Measurements from ENCODE around the gene CACNA1C. TPM values are rescaled to one million over a fixed set of nuclear protein-coding genes. Genes with fewer than 3 reads are reported as not detected.

CACNA1C gene
- total RNA-seq, 1 donor from 2014 or later, result 0.42 TPM

Other genes with a start within 250 kb of the CACNA1C start
- gene LRTM2, start 232.4 kb upstream of the CACNA1C start, total RNA-seq, result 0.41 TPM in 1 of 2 replicates, not detected in the other
- gene CACNA2D4, start 134.3 kb upstream of the CACNA1C start, total RNA-seq, result 15.1 and 15.4 TPM in 2 replicates
- 16.2 and 16.5 TPM in 2 replicates for gene DCP1B, start 48.5 kb upstream of the CACNA1C start, total RNA-seq